ENCODE data around the gene CPO.

The CPO gene

GRCh38 chr2:207015901-207016300 lies 76.6 kb downstream of the CPO start:
- DNase-seq (ENCODE audit: low spot score), result no peak

All from NAMALWA (cell line).